Measurements from ENCODE around the gene HDGFL2. TPM values are rescaled to one million over a fixed set of nuclear protein-coding genes. Genes with fewer than 3 reads are reported as not detected.

The HDGFL2 gene
- polyA plus RNA-seq, 1 experiment, result 23.5 TPM

- no peak for DNase-seq (ENCODE audit: low read depth, low spot score)
- TF ChIP-seq CTCF (IDR thresholded peaks at IDR 0.05; ENCODE audit: low read depth, low read length), result no peak
- H3K27ac ChIP-seq (ENCODE audit: low read depth, low read length), result no peak overlapping the region
- H3K27me3 ChIP-seq (ENCODE audit: control insufficient read depth, insufficient read depth, low read length), result no peaks in the 10 kb centered on the region
- H3K9me3 ChIP-seq (ENCODE audit: control insufficient read depth, insufficient read depth, low read length), result no peaks in the 10 kb centered on the region; the same call in 1 of the 2 replicates
- H3K4me3 ChIP-seq (ENCODE audit: low read depth, low read length), result no peak overlapping the region
- CTCF ChIA-PET, result interaction anchor here (1.0 to 1.3 kb wide), 2 partner anchors 34 to 47 kb away, joined by 3 to 5 read pairs; no protein-coding TSS in a partner anchor
- POLR2A ChIA-PET, result no interaction called here
Measured at GRCh38 chr19:4448147-4448985, 23.7 kb upstream of the HDGFL2 start.

- ChIA-PET CTCF (interaction anchor here (1.3 kb wide), 1 partner anchor 48 kb away, joined by 5 read pairs; no protein-coding TSS in a partner anchor), POLR2A (no interaction called here)
- Histone ChIP-seq H3K27me3 (ENCODE audit: control insufficient read depth, insufficient read depth, low read length) (no peaks in the 10 kb centered on the region), H3K4me3 (ENCODE audit: low read depth, low read length) (no peak overlapping the region), H3K27ac (ENCODE audit: low read depth, low read length) (no peak overlapping the region), H3K9me3 (ENCODE audit: control insufficient read depth, insufficient read depth, low read length) (no peaks in the 10 kb centered on the region; the same call in 1 of the 2 replicates)
- no peak for DNase-seq (ENCODE audit: low read depth, low spot score)
- TF ChIP-seq CTCF (IDR thresholded peaks at IDR 0.05; ENCODE audit: low read depth, low read length), result no peak
Measured at GRCh38 chr19:4449022-4449638, 23.0 kb upstream of the HDGFL2 start.

GRCh38 chr19:4449639-4450028 is 22.5 kb upstream of the HDGFL2 start:
- H3K9me3 ChIP-seq (ENCODE audit: control insufficient read depth, insufficient read depth, low read length), result no peaks in the 10 kb centered on the region; the same call in 1 of the 2 replicates
- POLR2A ChIA-PET, result no interaction called here
- TF ChIP-seq CTCF (IDR thresholded peaks at IDR 0.05; ENCODE audit: low read depth, low read length), result no peak
- DNase-seq (ENCODE audit: low read depth, low spot score), result no peak
- H3K27ac ChIP-seq (ENCODE audit: low read depth, low read length), result no peak overlapping the region
- no peak overlapping the region for H3K4me3 ChIP-seq (ENCODE audit: low read depth, low read length)
- CTCF ChIA-PET, result interaction anchor here (1.3 kb wide), 1 partner anchor 49 kb away, joined by 5 read pairs; no protein-coding TSS in a partner anchor
- no peaks in the 10 kb centered on the region for H3K27me3 ChIP-seq (ENCODE audit: control insufficient read depth, insufficient read depth, low read length)

- Histone ChIP-seq H3K9me3 (ENCODE audit: control insufficient read depth, insufficient read depth, low read length) (no peaks in the 10 kb centered on the region; the same call in 1 of the 2 replicates), H3K27me3 (ENCODE audit: control insufficient read depth, insufficient read depth, low read length) (no peaks in the 10 kb centered on the region), H3K27ac (ENCODE audit: low read depth, low read length) (no peak overlapping the region), H3K4me3 (ENCODE audit: low read depth, low read length) (no peak overlapping the region)
- TF ChIP-seq CTCF (IDR thresholded peaks at IDR 0.05; ENCODE audit: low read depth, low read length), result no peak
- no peak for DNase-seq (ENCODE audit: low read depth, low spot score)
- ChIA-PET CTCF (no interaction called here), POLR2A (interaction anchor here (0.7 to 1.6 kb wide), 3 partner anchors 16 to 69 kb away, joined by 3 read pairs; no protein-coding TSS in a partner anchor)
Measured at GRCh38 chr19:4452230-4452990, 19.7 kb upstream of the HDGFL2 start.

Measured in AG04450 (cell line).